ENCODE results near the gene RBM44. TPM values are rescaled to one million over a fixed set of nuclear protein-coding genes. Genes with fewer than 3 reads are reported as not detected.

RBM44 gene
- total RNA-seq, 1 donor from 2014 or later, result 0.13 TPM

DNA sequence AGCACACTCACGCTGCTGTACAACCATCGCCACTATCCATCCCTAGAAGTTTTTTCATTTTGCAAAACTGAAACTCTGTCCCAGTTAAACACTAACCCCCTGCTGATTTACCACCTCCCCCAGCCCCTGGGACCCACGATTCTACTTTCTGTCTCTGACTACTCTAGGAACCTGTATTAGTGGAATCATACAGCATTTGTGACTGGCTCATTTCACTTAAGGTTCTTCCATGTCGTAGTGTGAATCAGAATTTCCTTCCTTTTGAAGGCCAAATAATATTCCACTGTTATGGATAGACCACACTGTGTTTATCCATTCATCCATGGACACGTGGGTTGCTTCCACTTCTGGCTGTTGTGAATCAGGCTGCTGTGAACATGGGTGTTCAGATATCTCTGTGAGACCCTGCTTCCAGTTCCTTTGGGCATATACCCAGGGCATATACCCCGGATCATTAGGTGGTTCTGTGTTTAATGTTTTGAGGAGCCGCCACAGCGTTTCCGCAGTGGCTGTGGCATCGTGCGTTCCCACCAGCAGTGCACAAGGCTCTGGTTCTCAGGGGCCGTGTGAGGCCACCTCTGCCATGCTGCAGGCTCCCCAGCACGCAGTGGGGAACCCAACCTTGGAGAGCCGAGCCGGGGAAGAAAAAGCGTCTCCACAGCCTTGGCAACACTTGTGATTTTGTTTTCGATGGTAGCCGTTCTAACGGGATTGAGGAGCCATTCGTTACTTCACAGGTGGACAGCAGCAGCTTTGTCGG lies 70.9 kb downstream of the RBM44 start:
- DNase-seq (ENCODE audit: low spot score) (no peak), ATAC-seq (no peak)

DNA sequence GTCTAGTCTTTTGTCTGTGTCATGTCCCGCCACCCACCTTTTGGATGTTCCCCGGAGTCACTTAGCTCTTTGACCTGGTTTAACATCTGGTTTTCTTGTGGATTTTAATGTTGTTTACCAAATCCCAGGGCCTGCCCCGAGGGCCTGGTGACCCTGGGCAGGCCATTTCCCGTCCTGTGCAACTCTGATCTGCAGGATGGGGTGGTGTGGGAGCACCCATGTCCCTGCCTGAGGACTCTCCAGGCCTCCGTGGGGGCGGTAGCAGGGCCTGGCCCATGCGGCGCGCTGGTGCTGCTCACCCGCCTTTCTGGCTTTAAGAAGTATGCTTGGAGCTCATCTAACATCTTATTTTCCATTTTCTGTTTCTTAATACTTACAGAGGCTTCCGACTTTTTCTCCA lies 71.5 kb downstream of the RBM44 start:
- ATAC-seq, result peak; percentile 19
- DNase-seq (ENCODE audit: low spot score), result no peak

DNA sequence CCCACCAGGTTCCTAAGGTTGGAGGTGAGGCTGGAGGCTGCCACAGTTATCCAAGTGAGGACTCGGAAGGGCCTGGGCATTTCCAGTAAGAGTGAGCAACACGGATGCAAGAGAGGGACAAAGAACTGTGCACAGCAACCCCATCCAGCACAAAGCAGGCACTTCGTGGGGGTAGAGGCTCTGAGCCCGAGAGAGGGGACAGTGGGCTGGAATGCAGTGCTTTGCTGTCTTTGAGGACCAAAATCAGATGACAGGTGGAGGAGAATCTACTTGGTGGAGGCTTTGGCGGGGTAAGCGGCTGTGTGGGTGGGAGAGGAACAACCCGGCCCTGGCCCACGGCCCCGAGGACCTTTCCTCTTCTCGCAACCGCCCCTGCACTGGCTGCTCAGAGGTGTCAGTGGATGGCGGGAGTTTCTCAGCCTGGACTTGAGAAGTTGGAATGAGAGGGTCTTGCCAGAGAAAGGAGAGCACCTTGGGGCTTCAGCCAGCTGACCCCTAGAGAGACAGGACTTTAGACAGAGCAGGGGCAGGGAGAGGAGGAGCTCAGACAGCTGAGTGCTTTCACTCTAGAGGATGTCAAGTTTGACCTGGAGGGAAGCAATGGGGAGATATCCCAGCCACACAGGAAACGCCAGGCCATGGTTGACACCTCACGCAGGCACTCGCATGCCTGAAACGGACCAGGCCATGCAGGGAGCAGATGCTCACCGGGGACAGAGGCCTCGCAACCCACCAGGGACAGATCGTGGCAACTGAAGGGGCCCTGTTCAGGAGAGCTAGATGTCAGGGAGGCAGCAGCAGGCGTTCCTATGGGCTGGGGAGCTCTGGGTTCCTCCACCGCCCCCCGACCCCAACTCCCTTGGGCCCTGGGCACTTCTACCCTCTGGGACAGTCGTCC lies 72.4 kb downstream of the RBM44 start:
- no peak for ATAC-seq
- no peak for DNase-seq (ENCODE audit: low spot score)

DNA sequence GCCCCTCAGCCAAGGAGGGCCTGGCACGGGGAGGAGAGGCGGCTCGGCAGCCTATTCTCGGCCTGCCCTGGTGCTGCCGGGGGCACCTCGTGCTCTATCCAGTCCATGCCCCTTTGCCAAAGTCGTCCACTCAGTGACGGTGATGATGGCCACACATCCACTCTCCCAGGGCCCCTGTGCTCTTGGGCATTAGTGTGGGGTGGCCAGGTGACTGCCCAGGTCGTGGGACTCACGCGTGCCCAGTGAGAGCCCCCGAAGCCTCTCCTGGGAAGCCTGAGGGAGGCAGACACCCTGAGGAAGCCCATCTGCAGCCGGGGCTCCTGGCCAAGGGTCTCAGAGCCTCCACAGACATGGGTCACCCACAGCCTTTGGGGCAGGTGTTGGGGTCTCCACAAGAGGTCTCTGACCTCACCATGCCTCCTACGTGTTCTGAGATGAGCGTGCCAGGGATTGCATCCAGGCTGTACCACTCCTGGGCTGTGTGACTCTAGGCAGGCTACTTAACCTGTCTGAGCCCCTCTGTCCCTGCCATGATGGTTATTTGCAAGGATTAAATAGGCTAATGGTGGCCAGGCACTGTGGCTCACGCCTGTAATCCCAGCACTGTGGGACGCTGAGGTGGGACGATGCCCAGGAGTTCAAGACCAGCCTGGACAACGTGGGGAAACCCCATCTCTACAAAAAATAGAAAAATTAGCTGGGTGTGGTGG lies 73.8 kb downstream of the RBM44 start:
- DNase-seq (ENCODE audit: low spot score) (no peak), ATAC-seq (no peak)

DNA sequence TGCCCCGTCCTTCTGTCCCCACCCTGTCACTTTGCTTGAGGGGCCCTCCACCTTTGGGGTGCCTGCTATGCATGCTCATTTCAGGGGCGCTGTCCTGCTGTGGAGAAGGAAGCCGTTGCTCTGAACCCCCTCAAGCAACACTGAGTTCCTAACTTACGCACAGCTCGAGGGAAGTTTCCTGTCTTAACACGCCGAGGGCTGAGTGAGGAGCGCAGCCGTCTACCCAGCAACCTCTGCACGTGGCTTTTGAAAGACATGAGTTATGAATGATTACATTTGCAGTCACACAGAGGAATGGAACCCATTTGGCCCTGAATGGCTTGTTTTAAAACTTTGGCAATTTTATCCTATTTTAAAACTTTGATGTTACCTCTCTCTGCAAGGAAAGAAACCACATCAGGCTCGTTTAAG lies 74.8 kb downstream of the RBM44 start:
- ATAC-seq (no peak), DNase-seq (ENCODE audit: low spot score) (peak; percentile 27)

DNA sequence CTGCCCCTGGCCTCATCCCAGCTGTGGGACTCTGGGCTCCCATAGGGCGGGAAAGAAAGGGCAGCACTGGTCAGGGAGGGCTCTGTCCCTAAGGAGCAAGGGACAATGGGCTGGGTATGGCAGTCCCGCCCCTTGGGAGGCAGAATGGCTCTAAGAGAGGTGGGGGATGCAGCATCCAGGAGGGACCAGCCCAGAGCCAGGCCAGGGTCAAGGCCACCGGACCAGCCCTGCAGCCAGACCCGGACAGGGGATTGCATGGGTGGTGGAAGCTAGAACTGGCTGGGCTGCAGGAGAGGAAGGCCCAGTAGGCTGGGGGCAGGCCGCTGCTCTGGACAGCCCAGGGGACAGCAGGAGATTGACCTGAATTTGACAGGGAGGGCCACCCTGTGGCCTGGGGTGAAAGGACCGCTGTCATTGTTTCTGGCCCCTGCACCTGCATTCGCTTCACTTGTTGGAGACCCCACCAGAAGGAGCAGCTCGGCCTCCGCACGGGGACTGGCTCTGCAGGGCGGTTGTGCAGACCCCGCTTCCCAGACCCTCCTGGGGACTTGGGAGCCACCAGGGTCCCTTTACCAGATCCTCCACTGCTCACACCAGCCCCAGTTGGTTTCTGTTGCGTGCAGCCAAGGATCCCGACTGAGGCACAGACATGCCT lies 75.4 kb downstream of the RBM44 start:
- ATAC-seq (no peak), DNase-seq (ENCODE audit: low spot score) (peak; percentile 43)

DNA sequence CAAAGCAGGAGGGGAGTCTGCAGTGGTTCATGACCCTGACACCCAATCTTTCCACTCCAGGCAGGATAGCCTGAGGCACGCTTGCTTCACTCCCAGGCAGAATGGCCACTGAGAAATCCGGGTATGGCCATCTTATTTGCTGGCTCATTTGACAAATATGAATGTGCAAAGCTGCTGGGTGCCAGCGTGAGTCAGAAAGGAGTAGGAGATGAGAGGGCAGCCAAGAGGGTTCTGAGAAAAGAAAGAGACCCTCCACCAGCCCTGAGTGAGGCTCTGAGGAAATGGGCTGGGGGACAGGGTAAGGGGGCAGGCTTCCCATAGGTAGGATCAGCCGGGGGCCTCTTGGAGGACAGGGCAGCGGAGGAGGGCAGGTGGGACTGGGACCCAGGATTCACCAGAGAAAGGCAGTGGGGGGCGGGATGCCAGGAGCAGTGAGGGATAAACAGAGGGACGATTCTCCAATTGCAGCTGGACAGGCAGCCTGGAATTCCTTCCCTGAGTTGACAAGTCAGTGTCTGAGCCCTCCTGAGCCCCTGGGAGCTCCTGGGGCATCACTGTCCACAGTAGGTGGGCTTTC lies 76.1 kb downstream of the RBM44 start:
- ATAC-seq (no peak), DNase-seq (ENCODE audit: low spot score) (no peak)

DNA sequence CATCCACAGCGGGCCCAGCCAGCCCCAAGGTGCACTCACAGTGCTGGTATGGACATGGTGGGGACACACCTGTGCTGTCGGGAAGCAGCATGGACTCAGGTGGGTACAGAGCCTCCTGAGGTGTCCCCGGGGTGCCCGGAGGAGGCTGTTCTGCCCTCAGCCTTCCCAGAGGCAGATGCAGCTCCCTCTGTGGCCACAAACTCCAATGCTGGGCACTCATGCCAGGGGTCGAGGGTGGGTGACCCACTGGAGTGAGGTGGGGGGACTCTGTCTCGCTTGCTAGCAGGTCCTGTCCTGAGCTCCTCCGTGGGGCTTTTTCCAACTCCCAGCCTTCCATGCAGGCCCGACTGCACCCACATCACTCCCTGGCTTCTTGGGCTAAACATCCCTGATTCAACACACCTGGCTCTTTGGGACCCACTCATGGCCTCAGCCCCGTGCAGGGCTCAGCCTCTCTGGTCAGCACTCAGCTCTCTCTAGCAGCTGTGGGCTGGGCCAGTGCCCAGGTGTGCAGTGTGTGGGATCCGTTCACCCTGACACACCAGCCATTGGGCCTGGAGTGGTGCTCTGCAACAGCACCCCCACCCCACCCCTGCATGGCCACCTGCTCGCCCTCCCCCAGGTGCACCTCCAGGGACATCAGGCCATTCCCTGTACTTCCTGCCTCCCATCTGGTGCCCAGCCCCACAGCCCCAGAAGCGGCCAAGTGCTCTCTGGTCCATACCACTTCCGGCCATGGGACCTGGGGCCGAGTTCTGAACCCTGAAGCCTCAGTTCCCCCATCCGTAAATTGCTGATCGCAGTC lies 76.9 kb downstream of the RBM44 start:
- DNase-seq (ENCODE audit: low spot score) (no peak), ATAC-seq (no peak)

DNA sequence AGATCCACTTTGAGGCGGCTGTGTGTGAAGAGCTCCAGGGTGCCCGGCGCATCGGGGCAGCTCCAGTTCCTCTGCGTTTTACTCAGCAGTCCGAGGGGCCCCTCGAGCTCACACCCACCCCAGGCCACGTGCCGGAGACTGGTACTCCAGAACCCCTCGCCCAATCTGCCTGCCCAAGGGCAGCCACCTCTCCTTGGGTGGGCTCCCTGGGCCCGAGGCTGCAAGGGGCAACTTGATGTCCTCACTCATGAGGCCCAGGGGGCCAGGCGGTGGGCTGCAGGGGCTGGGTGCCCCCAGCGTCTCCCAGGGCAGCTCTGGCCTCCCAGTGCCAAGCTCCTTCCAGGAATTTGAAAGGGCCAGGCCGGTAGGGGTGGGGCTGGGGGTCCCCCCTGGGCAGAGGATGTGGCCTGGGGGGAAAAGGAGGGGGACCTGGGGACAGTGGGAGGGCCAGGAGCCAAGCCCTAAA lies 77.5 kb downstream of the RBM44 start:
- DNase-seq (ENCODE audit: low spot score) (no peak), ATAC-seq (no peak)

DNA sequence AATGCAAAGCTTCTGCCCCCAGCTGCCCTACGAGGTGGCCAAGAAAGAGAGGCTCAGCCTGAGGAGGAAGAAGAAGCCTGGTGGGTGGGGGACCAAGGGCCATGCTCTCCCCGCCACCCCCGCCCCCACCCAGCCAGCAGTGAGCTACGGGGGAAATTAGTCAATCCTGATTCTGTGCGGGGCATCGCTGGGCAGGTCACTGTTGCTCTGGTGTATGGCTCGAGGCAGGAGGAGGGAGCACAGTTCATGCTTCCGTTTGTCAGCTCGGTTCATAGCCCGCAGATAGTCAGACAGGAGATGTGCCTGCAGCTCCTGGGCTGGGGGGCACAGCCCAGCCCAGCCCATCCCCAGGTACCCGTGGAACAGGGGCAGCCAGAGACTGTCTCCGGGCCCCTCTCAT lies 78.0 kb downstream of the RBM44 start:
- DNase-seq (ENCODE audit: low spot score), result no peak
- ATAC-seq, result no peak

DNA sequence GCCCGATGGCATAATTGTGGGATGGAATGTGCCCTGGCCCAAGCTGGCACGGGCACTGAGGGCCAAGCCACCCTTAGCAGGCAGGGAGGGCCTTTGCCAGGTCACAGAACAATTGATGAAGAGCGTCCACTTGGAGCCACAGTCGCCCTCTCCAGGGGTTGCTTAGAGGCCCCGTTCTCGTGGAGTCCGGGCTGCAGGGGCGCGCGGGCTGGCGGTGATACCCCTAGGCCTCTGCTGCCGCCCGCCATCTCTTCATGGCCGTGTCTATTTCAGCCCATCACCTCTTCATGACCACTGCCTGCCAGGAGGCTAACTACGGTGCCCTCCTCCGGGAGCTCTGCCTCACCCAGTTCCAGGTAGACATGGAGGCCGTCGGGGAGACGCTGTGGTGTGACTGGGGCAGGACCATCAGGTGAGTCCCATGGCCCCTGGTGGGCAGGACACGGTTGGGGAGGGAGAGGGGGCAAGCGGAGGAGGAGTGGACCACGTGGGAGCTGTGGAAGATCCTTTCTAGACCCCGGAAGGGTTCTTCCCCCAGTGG lies 78.4 kb downstream of the RBM44 start:
- DNase-seq (ENCODE audit: low spot score) (no peak), ATAC-seq (no peak)

DNA sequence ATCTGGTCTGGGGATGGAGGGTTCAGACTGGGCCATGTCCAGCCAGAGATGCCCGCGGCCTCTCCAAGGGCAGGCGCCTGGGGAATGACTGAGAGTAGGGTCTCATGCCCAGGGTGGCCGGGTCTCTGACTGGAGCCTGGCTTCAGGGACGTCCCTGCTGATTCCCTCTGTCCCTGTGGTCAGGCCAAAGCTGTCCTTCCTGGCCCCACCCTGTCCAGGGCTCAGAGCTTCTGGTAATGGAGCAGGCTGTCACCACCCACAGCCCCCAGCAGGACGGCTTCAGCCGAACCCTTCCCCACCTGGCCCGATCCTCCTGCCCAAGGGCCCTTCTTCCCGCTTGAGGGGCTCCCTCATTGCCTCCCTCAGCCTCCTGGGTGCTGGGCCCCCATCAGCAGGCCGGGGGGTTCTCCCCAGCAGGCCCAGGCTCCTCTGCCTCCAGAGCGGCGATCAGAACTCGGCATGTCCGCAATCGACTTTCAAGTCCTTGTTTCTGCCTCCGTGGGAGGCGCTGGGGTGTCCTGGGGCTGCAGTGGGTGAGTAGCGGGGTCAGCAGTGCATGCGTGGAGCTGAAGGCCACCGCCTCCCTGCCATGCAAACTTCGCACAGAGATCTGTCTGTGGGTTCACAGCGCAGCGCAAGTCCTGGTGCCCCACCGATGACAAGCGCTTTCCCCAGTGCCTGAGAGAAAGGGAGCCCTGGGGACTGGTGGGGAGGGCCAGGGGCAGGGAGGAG lies 79.2 kb downstream of the RBM44 start:
- DNase-seq (ENCODE audit: low spot score) (no peak), ATAC-seq (no peak)

DNA sequence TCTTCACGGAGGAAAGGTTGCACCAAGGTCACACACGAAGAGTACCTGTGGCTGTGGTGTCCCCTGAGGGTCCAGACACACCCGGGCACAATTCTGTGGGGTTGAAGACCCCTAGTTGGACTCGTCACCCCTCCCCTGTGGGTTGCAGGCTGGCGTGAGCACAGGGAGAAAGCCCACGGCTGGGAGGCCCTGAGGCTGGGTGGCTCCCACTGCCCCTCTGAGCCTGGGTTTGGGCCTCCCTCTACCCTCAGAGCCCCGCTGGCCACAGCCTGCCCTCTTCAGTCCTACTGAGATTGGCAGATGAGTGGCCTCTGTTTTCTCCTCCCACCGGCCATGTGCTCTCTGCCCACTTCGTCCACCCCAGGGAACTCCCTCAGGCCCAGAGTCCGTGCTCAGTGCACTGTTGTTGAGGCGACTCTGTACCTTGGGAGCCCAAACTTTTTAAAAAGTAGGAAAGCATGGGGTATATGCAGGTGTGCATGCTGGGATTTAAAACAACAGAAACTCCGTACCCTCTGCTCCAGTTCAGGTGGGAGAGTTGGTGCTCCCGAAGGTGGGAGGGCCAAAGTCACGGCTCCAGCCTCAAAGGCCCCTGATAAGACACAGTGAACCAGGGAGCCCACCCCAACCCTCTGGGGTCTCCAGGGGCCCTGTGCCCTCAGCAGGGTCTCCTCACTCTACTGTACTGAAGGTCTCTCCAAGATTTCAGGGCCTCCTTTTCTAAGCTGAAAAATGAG lies 79.9 kb downstream of the RBM44 start:
- no peak for DNase-seq (ENCODE audit: low spot score)
- no peak for ATAC-seq

DNA sequence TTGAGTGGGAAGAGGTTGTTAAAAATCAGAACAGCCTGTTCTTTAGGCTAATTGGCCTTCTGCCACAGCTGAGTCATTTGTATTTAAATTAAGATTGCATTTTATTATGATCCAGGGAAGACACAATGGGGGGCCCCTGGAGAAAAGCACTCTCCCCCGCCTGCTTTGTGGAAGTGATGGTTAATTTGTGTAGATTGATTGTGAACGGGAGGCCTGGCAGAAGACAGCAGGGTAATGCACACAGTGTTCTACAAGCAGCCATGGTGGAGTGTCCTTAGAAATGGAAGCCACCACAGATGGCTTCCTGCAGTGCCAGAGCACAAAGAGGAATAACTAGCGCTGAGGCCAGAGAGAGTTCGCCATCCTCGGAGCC lies 80.5 kb downstream of the RBM44 start:
- DNase-seq (ENCODE audit: low spot score) (no peak), ATAC-seq (no peak)

DNA sequence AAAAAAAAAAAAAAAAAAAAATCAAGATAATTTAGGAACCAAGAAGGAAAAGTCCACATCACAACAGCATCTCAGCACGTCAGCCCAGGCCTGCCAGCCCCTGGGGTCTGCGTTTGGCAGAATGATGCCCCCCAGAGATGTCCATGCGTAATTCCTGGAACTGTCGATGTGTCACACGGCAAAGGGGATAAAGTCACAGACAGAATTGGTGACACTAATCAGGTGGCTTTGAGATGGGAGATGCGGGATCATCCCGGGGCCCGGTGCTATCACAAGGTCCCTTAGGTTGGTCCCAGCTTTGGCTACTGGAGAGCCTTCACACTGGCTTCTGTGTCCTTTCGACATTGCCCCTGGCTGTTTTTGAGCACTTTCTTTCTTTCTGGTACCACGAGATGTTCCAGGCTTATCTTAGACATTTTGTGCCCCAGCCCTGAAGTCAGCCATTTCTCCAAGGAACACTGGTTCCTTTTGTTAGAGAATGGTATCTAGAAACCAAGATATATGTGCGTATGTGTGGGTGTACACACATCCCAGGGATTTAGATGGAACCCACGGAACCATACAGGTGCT lies 81.5 kb downstream of the RBM44 start:
- ATAC-seq, result no peak
- no peak for DNase-seq (ENCODE audit: low spot score)

DNA sequence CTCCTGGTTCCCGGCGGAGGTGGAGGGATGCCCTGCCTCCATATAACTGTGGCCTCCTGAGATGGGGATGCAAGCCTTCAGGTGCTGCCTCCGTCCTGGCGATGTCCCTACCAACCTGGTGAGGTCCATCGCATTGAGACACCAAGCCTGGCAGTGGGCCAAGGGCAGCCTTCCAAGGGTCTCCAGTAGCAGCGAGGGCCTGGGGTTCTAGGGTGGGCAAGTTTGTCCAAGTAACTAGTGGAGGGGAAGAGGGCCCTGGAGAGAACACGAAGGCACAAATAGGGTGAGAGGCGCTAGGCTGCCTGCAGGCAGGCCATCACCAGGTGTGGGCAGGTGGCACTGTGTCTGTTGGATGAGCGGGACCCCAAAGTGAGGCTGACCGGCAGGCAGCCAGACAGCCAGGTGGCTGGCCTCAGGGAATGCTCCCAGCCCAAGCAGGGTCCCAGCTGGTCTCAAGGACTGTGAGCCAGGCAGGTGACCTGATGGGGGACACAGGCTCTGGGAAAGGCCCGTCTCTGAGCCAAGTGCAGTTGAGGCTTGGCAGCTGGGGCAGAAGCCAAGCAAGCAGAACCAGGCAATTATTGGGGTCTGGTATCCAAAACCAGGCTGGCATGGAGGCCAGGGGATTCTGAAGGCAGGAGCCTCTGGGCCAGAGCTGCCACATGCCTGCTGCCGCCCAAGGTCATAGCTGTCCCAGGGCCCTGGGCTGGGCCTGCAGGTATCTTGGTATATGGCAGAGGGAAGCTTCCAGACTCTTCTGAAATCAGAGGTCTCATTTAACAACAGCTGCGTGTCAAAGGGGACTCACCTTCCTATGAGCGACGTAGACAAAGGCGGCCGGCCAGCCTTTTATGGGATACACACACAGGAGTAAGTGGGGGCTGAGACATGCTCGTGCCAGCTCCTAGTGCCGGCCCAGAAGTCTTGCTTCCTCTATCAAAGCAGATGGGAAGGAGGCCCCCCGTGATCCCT lies 84.2 kb downstream of the RBM44 start:
- no peak for DNase-seq (ENCODE audit: low spot score)
- no peak for ATAC-seq

Measured in left lobe of liver (tissue), 2 donors.